NCI-H1436 (cell line): ENCODE data around the gene ZNF182.
"Not testable (repeated sequence)": the region's sequence is repeated elsewhere in the genome, so short reads cannot be mapped to it uniquely, and the experiment has no call there.

Source experiments
- DNase-seq: peaks from one replicate; lab custom pipeline; 2025; lab: John Stamatoyannopoulos, UW

Gene ZNF182

GRCh38 chrX:48001260-48001659 lies 2.5 kb downstream of the ZNF182 start:
- no peak for DNase-seq

- DNase-seq: no peak
These were observed 11.1 kb downstream of the ZNF182 start for GRCh38 chrX:47992669-47993068.

- no peak for DNase-seq
These were observed 11.8 kb downstream of the ZNF182 start for GRCh38 chrX:47992095-47992380.

- DNase-seq: no peak
These were observed 12.3 kb downstream of the ZNF182 start for GRCh38 chrX:47991263-47992094.

- no peak for DNase-seq
These were observed 27.3 kb downstream of the ZNF182 start for GRCh38 chrX:47976254-47977151.

- DNase-seq: no peak
These were observed 30.6 kb downstream of the ZNF182 start for GRCh38 chrX:47973235-47973634.

GRCh38 chrX:47965526-47965925 lies 38.3 kb downstream of the ZNF182 start:
- not testable (repeated sequence) for DNase-seq

GRCh38 chrX:47961830-47962229 lies 42.0 kb downstream of the ZNF182 start:
- not testable (repeated sequence) for DNase-seq

- no peak for DNase-seq
These were observed 43.4 kb downstream of the ZNF182 start for GRCh38 chrX:47960406-47960805.

- DNase-seq: no peak
These were observed 44.9 kb downstream of the ZNF182 start for GRCh38 chrX:47958761-47959342.

- not testable (repeated sequence) for DNase-seq
These were observed 45.6 kb downstream of the ZNF182 start for GRCh38 chrX:47958206-47958605.

GRCh38 chrX:47956016-47956415 lies 47.8 kb downstream of the ZNF182 start:
- no peak for DNase-seq

- DNase-seq: not testable (repeated sequence)
These were observed 48.5 kb downstream of the ZNF182 start for GRCh38 chrX:47955295-47955694.

- DNase-seq: no peak
These were observed 62.4 kb downstream of the ZNF182 start for GRCh38 chrX:47941423-47941822.

GRCh38 chrX:47940448-47940847 lies 63.3 kb downstream of the ZNF182 start:
- DNase-seq: no peak

- no peak for DNase-seq
These were observed 66.9 kb downstream of the ZNF182 start for GRCh38 chrX:47936940-47937317.

GRCh38 chrX:47936224-47936939 lies 67.4 kb downstream of the ZNF182 start:
- DNase-seq: no peak

GRCh38 chrX:47933946-47934345 lies 69.8 kb downstream of the ZNF182 start:
- DNase-seq: no peak

GRCh38 chrX:47931970-47932369 lies 71.8 kb downstream of the ZNF182 start:
- not testable (repeated sequence) for DNase-seq

- DNase-seq: no peak
These were observed 76.6 kb downstream of the ZNF182 start for GRCh38 chrX:47927212-47927611.
